Suprapubic skin (tissue), 4 donors: ENCODE measurements around the gene GAS2L2. TPM values are rescaled to one million over a fixed set of nuclear protein-coding genes. Genes with fewer than 3 reads are reported as not detected.
"Not testable (repeated sequence)": the region's sequence is repeated elsewhere in the genome, so short reads cannot be mapped to it uniquely, and the experiment has no call there.

Source experiments
- DNase-seq, 2 donors: peaks; one replicate each; pipeline ENCODE4 v3.0.0-alpha.2; 2019; ENCODE audit warnings: low spot score in 2 of 2
- H3K27ac ChIP-seq: fragments of 200-600 bp; sonication (generic); one replicate; pipeline ENCODE4 v1.5.1; 2019
- H3K27me3 ChIP-seq: fragments of 200-600 bp; sonication (generic); one replicate; pipeline ENCODE4 v1.5.1; 2019
- H3K36me3 ChIP-seq: fragments of 200-600 bp; sonication (generic); one replicate; pipeline ENCODE4 v1.5.1; 2019
- H3K4me1 ChIP-seq: fragments of 200-600 bp; sonication (generic); one replicate; pipeline ENCODE4 v1.5.1; 2019
- H3K4me3 ChIP-seq: fragments of 200-600 bp; sonication (generic); one replicate; pipeline ENCODE4 v1.5.1; 2019; ENCODE audit warnings: mild to moderate bottlenecking
- H3K9me3 ChIP-seq: fragments of 200-600 bp; sonication (generic); one replicate; pipeline ENCODE4 v1.5.1; 2019
- EP300 ChIP-seq: sonication (generic); formaldehyde crosslinking; IDR thresholded peaks from one replicate; pipeline ENCODE4 v1.6.1; 2017; ENCODE audit warnings: antibody characterized with exemption
- POLR2A ChIP-seq, 2 donors: fragments of 450-650 bp; IDR thresholded peaks; one replicate each; pipeline ENCODE4 v1.6.1; 2017; ENCODE audit warnings: antibody characterized with exemption in 2 of 2, mild to moderate bottlenecking in 2 of 2, moderate library complexity in 2 of 2
- POLR2AphosphoS5 ChIP-seq, 3 donors: sonication (generic); formaldehyde crosslinking; IDR thresholded peaks; one replicate each; pipeline ENCODE4 v1.6.1; 2017; ENCODE audit warnings: antibody characterized with exemption in 3 of 3
- WGBS: methylation state at CpG from one replicate; pipeline ENCODE4 v1.1.5; 2018; 5-methylcytosine and 5-hydroxymethylcytosine counted together
- total RNA-seq, 4 donors: library from RNA; depleted of rRNA; stranded (reverse); fragments of >200 nt; gene quantifications; one replicate each; pipeline ENCODE4 v1.1.0, GENCODE V29; 2016
- TF ChIP-seq, protein P1 (sequence below), 2 donors: fragments of 200-600 bp in 1 of 2; fragments of 450-650 bp in 1 of 2; sonication (generic) in 1 of 2; IDR thresholded peaks; one replicate each; pipeline ENCODE4 v1.5.1; 2016 to 2019; ENCODE audit warnings: antibody characterized with exemption in 2 of 2, mild to moderate bottlenecking in 1 of 2, moderate library complexity in 1 of 2

GAS2L2 gene
- total RNA-seq, 4 donors from 2014 or later: 0.24 to 0.49 TPM; not detected in 2

DNA sequence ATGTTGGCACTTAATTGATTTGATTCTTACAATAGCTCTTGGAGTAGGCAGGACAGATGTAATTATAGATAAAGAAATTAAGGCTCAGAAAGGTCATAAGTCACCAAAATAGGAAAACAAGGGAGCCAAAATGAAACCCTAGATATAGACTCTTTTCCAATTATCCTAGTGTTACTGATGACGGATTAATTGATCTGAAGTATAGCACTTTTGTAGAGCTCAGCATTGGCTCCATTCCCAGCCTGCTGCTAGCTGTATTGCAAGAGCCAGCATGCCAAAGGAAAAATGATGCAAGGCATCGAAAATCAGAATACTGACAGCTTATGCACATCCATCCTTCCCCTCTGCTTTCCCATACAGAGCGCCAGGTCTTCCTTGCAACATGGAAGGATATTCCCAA, 43.2 kb downstream of the GAS2L2 start:
- no peak for TF ChIP-seq EP300
- TF ChIP-seq POLR2AphosphoS5 (IDR thresholded peaks at IDR 0.05): no peak
- TF ChIP-seq, protein P1, sequence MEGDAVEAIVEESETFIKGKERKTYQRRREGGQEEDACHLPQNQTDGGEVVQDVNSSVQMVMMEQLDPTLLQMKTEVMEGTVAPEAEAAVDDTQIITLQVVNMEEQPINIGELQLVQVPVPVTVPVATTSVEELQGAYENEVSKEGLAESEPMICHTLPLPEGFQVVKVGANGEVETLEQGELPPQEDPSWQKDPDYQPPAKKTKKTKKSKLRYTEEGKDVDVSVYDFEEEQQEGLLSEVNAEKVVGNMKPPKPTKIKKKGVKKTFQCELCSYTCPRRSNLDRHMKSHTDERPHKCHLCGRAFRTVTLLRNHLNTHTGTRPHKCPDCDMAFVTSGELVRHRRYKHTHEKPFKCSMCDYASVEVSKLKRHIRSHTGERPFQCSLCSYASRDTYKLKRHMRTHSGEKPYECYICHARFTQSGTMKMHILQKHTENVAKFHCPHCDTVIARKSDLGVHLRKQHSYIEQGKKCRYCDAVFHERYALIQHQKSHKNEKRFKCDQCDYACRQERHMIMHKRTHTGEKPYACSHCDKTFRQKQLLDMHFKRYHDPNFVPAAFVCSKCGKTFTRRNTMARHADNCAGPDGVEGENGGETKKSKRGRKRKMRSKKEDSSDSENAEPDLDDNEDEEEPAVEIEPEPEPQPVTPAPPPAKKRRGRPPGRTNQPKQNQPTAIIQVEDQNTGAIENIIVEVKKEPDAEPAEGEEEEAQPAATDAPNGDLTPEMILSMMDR (IDR thresholded peaks at IDR 0.05): no peak
- TF ChIP-seq POLR2A (IDR thresholded peaks at IDR 0.05): no peak
- DNase-seq: no peak
- Histone ChIP-seq H3K4me1 (peaks cover 9% of the 10 kb centered on the region), H3K36me3 (peaks cover 26% of the 10 kb centered on the region), H3K27me3 (no peaks in the 10 kb centered on the region), H3K27ac (no peak overlapping the region), H3K4me3 (no peak overlapping the region), H3K9me3 (no peaks in the 10 kb centered on the region)
- WGBS: 52% methylated on average over 3 of the region's 3 CpGs

DNA sequence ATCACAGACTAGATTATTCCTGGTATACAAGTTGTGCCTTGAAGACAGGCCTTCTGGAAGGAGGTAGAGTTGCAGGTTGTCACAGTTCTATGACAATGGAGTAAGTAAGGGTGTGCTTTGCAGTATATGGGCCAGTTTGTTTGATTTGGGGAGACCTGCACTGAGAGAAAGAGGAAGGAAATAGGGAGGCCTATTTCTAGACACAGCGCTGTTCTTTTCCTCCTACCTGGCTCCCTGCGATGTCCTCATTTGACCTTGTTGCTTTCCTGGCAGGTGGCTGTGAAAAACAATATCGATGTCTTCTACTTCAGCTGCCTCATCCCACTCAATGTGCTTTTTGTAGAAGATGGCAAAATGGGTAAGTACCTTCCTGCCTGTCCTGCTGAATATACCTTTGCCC, 44.1 kb downstream of the GAS2L2 start:
- 52% methylated on average over 3 of the region's 3 CpGs for WGBS
- TF ChIP-seq EP300: no peak
- no peak for TF ChIP-seq POLR2A (IDR thresholded peaks at IDR 0.05)
- TF ChIP-seq POLR2AphosphoS5 (IDR thresholded peaks at IDR 0.05): no peak
- no peaks in the 10 kb centered on the region for H3K27me3 ChIP-seq
- peaks cover 9% of the 10 kb centered on the region for H3K4me1 ChIP-seq
- no peak overlapping the region for H3K27ac ChIP-seq
- no peak overlapping the region for H3K4me3 ChIP-seq
- H3K9me3 ChIP-seq: no peaks in the 10 kb centered on the region
- H3K36me3 ChIP-seq: peaks cover 25% of the 10 kb centered on the region
- no peak for DNase-seq

DNA sequence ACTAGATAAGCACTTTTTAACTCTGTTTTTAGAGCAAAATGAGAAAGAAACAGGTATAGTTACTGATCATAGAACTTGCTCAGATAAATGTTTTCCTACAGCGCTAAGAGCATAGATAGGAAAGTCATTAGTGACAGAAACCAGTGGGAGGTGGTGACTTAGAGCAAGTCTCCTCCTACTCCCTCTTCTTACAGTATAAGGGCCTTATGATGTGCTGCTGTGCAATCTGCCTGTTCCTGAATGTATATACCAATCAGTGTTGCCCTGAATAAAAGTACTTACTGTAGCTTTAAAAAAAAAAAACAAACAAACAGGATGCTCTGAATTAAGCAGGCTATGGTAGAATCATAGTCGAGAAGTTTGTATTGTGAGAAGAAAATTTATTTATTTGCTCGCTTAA, 44.9 kb downstream of the GAS2L2 start:
- H3K36me3 ChIP-seq: peaks cover 22% of the 10 kb centered on the region
- no peaks in the 10 kb centered on the region for H3K9me3 ChIP-seq
- H3K4me1 ChIP-seq: peaks cover 9% of the 10 kb centered on the region
- H3K4me3 ChIP-seq: no peak overlapping the region
- TF ChIP-seq POLR2AphosphoS5 (IDR thresholded peaks at IDR 0.05): no peak
- no peak for TF ChIP-seq EP300
- TF ChIP-seq, protein P1 (IDR thresholded peaks at IDR 0.05): no peak
- TF ChIP-seq POLR2A (IDR thresholded peaks at IDR 0.05): no peak
- no peaks in the 10 kb centered on the region for H3K27me3 ChIP-seq
- 74% methylated on average over 3 of the region's 3 CpGs for WGBS
- no peak overlapping the region for H3K27ac ChIP-seq
- no peak for DNase-seq

DNA sequence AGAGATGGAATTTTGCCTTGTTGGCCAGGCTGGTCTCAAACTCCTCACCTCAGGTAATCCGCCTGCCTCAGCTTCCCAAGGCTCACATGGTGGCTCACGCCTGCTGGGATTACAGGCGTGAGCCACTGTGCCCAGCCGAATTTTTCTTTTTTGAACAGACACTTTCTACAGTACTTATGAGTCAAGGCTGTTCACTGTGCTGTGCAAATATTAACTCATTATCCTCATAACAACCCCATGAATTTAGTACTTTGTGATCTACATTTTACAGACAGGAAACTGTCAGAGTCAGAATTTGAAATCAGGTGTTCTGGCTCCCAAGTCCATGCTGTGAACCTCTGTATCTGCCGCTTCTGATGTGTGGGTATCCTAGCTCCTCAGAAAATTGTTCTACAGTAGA, 47.3 kb downstream of the GAS2L2 start:
- no peak for DNase-seq
- Histone ChIP-seq H3K4me3 (no peak overlapping the region), H3K4me1 (peaks cover 9% of the 10 kb centered on the region), H3K27ac (no peak overlapping the region), H3K27me3 (no peaks in the 10 kb centered on the region), H3K9me3 (no peaks in the 10 kb centered on the region), H3K36me3 (peaks cover 11% of the 10 kb centered on the region)
- TF ChIP-seq EP300 (no peak), POLR2A (IDR thresholded peaks at IDR 0.05) (no peak)
- WGBS: 70% methylated on average over 5 of the region's 5 CpGs

DNA sequence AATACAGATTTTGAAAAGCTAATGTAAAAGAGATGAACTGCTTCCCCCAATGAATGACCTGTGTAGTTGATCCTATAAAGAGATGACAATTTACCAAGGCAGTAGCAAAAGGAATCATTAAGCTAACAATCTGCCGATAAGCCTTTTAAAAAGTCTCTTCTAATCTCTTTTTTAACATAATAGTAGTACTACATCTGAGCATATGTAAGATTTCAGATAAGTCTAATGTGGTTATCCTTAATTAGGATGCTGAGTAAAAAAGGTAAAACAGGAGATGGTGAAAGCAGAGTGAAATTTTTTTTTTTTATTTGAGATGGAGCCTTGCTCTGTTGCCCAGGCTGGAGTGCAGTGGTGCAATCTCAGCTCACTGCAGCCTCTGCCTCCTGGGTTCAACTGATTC, 47.8 kb downstream of the GAS2L2 start:
- Histone ChIP-seq H3K4me1 (peaks cover 9% of the 10 kb centered on the region), H3K27me3 (no peaks in the 10 kb centered on the region), H3K9me3 (no peaks in the 10 kb centered on the region), H3K4me3 (no peak overlapping the region), H3K27ac (no peak overlapping the region), H3K36me3 (peaks cover 6% of the 10 kb centered on the region)
- 94% methylated on average over 1 of the region's 1 CpG for WGBS
- no peak for DNase-seq
- TF ChIP-seq POLR2A (IDR thresholded peaks at IDR 0.05) (no peak), POLR2AphosphoS5 (IDR thresholded peaks at IDR 0.05) (no peak), EP300 (no peak)
- TF ChIP-seq, protein P1 (IDR thresholded peaks at IDR 0.05): no peak

DNA sequence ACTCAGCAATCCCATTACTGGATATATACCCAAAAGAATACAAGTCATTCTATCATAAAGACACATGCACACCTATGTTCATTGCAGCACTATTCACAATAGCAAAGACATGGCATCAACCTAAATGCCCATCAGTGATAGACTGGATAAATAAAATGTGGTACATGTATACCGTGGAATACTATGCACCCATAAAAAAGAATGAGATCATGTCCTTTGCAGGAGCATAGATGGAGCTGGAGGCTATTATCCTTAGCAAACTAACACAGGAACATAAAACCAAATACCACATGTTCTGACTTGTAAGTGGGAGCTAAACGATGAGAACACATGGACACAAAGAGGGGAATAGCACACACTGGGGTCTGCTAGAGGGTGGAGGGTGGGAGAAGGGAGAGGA, 49.7 kb downstream of the GAS2L2 start:
- H3K4me1 ChIP-seq, H3K9me3 ChIP-seq, H3K36me3 ChIP-seq, H3K4me3 ChIP-seq, DNase-seq, H3K27me3 ChIP-seq, H3K27ac ChIP-seq: not testable (repeated sequence)
- 86% methylated on average over 2 of the region's 2 CpGs for WGBS

DNA sequence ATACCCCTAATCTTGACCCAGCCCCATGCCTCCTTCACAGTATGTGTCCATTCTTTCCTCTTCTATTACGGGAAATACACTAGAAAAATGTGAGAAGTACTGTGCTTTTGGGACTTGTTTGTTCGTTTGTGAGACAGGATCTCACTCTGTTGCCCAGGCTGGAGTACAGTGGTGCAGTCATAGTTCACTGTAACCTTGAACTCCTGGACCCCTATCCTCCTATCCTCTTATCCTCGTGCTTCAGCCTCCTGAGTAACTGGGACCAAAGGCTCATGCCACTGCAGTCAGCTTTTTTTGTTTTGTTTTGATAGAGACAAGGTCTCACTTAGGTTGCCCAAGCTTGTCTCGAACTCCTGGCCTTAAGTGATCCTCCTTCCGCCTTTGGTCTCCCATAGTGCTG, 51.5 kb downstream of the GAS2L2 start:
- whole genome bisulfite sequencing: 92% methylated on average over 5 of the region's 5 CpGs
- Histone ChIP-seq H3K4me1 (no peaks in the 10 kb centered on the region), H3K4me3 (no peak overlapping the region), H3K27ac (no peak overlapping the region), H3K36me3 (peaks cover 3% of the 10 kb centered on the region), H3K9me3 (no peaks in the 10 kb centered on the region), H3K27me3 (no peaks in the 10 kb centered on the region)
- no peak for DNase-seq
- TF ChIP-seq POLR2AphosphoS5 (IDR thresholded peaks at IDR 0.05) (no peak), POLR2A (IDR thresholded peaks at IDR 0.05) (no peak), EP300 (no peak)
- TF ChIP-seq, protein P1 (IDR thresholded peaks at IDR 0.05): no peak
